ENCODE results near the gene HACD2.
A peak's percentile ranks its signal among the peaks of the same experiment; 100 is the strongest.

The HACD2 gene

DNA sequence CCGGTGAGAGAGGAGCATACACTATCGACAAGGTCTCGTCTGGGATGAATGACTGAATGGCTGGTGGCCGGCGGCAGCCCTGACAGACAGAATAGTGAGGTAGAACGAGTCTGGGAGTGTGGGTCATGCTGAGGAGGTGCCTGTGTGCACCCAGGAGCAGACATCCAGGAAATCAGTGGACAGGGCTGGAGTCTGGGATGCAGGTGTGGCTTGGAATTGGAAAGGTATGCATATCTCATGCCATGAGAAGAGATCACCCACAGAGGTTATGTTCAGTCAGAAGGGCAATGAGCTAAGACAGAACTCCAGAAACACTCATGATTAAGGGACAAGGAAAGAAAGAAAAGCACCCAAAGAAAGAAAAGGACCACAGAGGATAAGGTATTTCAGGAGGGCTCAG, 20.8 kb downstream of the HACD2 start:
- DNase-seq = no peak

DNA sequence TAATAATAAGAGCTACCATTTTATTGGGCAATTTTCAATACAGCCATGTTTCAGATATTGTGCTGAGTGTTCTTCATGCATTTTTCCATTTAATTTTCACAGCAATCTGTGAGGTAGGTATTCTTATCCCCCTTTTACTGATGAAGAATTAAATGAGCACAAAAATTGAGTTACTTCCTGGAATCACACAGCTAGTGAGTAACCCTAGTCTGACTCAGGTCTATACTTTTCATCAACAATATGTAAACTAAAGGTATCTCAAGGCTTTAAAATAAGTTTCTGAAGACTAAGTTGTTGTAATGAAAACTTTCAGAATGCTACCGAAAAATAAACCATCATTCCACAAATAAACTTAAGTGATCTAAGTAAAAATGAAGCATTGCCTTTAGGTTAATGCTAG, 22.3 kb downstream of the HACD2 start:
- DNase-seq = no peak

DNA sequence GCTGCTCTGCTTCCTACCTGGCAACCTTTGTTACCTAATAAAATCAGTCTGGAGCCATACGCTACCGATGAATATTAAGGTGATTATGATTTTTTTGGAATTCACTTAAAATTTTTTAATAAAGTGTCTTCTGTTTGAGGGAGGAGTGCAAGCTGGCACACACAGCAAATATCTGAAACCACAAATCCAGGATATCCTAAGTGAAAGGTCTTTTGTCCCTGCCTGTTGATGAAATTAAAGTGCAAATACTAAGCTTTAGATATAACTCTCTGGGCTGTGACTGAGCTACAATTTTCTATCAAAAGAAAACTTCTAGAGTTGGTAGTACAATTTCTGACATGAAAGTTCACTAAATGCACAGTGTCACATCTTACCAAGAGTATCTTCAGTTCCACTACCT, 23.7 kb downstream of the HACD2 start:
- no peak for DNase-seq

DNA sequence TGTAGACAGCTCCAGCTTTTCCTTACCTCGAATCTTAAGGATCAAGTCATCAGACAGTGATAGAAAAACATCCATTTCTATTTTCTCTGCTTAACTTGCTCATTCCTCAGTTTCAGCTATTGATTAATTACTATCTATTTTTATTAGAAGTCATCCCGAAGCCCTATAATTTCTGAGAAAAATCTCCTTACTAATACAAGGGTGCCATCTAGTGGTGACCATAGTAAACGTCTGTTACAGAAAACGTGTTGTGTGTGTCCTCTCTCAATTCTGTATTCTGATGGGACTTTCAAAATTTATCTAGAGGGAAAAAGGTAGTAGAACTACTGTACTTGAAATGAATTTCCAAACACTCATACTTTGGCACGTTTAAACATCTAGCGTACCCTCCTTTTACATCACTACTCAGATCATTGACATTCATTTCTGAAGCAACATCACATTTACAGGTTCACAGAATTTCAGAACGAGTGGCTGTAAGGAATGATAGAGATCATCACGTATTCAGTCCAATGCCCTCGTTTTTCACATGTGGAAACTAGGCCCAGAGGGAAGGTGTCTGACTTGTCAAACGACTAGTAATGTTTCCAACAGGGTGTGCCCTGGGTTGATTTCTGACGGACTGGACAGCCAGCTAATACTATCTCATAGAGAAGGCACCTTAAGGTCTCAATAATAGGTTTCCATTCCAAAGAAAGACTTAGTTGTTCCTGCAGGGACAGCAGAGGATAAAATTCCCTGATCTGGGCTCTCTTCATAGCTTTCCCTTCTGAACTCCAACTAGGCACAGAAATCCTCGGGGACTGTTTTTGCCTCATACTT, 25.6 kb downstream of the HACD2 start:
- DNase-seq = peak; percentile 29

DNA sequence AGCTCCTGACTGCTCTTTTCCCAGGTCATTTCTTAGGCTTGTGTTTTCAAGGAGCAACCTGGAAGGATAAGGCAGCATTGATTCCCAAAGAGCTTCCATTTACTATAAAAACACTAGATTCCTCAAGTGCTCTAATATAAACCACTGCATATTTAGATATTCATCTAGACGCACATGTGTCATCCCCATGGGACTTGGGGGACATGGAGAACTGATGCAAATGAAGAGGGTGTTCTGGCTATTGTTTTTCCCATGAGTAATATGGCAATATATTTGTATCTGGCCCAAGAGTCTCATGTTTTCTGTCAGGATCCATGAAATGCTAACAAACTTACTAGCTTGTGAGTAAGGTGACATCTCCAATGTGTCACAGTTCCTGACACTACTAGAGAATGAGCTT, 31.3 kb downstream of the HACD2 start:
- DNase-seq = no peak

DNA sequence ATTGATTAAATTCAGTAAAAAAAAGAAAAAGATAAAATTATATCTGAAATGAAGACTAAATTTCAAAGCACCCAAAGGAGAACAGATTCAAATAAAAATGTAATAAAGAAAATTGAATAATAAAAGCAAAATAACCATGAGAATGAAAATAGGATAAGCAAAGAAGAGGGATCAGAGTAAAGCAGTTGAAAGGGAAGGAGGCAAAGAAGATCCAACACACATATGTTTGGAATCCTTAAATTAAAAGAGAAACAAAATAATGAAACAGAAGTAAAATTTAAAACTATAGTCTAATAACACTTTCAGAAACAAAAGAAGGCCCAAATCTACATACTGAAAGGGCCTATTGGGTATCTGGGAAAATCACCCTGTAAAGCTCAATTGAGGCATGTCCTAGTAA, 32.1 kb downstream of the HACD2 start:
- no peak for DNase-seq

DNA sequence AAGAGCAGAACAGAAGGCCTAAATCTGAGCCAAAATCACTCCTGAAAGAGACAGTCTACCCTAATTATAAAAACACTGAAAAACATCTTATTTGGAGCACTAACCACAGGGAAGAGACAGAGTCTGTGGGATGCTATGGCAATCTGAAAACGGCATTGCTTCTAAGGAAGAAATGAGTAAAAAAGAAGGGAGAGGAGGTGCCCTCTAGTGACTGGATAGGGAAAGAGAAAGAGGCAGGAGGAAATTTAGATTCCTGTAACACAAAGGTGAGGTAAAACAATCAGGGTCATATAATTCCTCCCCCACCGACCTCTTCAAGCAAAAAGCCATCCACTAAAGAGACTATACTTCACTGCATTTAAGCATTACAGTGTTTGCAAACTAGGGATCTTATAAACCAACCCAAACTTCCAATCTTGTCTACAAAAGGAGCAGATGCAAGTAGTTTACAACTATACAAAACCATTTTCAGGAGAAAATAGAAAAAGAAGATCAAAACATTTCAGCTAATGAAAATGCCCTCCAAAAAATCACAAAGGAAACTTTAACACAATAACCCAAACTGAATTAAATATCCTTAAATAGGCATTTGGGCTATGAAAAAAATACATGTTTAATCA, 32.6 kb downstream of the HACD2 start:
- no peak for DNase-seq

DNA sequence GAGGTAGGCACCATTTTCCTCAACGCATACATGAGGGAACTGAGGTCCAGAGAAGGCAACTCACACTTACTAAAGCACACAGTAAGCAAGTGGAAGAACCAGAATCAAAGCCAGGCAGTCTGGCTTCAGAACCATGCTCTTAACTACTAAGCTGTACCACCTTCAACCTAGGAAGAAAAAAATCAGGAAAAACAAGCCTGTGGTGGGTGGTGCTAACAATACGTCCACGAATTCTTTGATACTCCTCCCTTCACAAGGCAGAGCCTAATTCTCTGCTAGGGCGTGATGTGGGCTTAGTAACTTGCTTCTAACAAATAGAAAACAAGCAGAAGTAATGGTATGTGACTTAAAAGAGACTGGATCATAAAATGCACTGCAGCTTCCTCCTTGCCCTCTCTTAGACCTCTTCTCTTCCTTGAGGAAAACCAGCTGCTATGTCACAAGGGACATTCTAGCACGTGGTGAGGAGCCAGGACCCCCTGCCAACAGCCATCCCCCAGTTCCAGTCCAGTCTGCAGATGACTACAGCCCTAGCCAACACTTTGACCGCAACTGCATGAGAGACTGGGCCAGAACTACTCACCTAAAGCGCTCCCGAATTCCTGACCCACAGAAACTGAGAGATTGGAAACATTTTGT, 36.9 kb downstream of the HACD2 start:
- no peak for DNase-seq

DNA sequence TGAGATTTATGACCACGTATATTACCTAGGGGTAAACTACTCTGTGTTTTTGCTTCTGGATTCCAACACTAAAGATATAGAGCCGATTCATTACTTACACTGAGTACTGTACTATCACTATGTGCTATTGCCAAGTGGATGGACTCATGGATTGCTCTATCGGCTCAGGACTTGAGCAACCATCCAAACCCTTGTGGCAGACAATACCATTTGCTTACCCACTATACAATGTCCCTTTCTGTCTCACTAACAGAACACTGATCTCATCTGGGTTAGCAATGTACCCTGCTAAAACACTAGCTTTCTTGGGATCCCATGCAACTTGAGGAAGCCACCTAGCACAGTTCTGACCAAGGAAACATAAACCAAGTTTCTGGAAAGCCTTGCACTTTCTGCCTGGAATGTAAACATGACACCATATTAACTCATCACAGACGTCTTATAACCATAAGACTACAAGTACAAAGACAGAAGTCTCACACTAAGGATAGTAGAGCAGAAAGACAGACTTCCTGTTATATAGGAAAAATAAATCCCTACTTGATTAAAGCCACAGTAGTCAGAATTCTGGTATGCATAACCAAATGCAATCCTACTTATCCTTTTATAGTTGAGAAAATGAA, 38.6 kb downstream of the HACD2 start:
- no peak for DNase-seq

DNA sequence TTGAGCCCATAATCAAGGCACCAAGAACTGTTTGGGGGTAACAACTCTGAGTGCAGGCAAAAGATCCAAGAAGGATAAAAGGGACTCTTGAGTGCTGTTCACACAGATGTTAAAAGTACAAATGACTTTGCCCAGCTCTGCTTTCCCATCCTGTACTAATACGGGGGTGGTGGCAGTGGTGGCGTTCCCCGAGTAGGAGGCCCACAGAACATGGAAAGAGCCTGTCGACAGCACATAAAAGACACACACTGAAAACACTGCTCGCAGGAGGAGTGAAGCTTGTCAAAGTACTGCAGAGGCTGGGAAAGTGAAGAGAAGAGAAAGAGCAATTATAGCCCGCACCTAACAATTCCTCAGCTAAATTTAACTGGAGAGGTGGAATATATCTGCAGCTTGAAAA, 40.9 kb downstream of the HACD2 start:
- DNase-seq = no peak

DNA sequence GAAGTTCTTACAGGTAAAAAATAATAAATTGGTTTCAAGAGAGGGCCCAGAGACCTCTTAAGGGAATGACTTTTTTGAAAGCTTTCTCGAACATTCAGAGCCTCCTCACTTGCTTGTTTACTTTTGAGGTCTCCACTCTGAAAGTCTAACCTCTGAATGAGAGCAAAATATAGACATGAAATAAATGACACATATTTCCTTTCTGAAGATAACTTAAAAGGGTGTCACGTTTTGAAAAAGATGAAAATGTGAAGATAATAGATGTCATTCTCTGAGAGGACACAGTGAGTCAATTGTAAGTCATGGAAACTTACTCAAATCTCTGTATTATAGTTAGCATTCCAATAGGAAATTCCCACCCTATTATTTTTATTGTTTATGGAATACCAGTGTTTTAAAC, 44.6 kb downstream of the HACD2 start:
- DNase-seq = no peak

DNA sequence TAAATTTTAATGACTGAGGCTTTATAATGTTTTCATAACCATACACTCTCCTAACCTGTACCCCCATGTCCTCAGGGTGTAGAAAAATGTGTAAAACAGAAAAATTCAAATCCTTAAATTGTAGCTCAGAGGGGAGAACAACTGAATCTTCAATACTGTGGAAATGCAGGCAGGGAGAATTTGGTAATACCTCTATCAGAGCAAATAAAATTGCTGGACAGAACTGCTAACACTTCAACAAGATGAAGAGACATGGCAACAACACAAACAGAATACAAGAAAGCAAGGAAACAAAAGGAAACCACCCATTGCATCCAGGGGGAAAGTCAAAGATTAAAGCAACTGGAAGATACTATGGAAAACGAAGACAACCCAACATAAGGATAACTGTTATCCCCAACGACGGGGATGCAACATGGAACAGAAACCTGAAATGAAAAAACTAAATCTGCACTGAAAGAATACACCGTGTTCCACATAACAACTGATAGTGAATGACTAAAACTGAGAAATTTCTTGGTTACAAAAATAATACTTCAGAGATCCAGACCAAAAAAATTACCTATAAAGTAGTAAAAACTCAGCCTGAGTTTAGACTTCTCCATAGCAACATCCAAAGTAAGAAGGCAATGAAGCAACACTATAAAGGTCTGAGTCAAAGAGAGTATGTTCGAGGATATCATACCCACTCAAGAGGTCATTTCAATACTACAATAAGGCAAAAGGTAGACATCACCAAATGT, 48.5 kb downstream of the HACD2 start:
- no peak for DNase-seq

DNA sequence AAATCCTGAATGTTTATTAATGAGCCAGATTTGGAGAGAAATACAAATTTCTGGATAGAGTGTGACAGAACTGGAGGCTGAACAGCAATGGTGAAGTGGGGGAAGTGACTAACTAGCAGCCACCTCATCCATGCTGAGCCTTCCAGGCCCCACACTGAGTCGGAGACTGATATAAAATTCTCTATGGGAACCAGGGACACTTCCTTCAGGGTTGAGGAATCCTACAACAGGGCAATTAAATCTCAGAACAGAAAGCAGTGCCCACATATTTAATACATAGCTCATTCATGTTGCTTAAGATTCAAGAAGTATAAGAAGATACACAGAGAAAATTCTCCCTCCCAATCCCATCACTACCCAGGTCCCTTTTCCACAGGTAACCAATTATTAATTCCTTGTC, 49.3 kb downstream of the HACD2 start:
- DNase-seq = no peak

DNA sequence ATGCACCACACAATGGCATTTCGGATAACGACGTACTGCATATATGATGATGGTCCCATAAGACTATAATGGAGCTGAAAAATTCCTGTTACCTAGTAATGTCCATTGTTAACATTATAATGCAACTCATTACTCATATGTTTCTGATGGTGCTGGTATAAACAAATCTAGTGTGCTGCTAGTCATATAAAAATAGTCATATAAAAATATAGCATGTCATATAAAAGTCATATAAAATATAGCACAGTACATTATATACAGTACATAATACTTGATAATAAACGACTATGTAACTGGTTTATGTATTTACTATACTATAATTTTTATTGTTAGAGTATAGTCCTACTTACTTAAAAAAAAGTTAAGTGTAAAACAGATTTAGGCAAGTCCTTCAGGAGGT, 50.6 kb downstream of the HACD2 start:
- DNase-seq = no peak

DNA sequence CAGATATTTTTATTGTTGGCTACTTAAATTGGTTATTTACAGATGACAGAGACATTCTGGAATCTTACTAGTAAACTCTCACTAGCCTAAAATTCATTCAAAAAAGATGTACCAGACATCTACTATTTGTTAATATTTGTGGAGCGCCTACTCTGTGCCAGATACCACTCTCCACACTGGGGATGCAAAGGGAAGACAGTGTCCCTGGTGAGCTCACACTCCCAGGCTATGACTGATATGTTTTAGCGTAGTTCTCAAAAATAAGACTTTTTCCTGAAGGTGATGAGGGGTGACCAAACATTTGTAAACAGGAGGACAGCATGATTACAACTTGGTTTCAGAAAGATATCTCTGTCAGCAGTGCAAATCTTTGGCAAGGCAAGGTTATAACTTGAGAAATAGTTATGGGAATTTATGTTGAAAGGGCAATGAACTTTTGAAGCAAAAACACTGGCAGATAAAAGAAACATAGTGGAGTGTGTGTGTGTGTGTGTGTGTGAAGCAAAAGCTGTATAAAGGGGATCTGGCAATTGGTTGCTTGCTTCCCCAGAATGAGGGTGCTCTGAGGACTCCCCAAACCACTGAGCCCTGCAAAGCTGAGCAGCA, 51.2 kb downstream of the HACD2 start:
- DNase-seq = no peak

DNA sequence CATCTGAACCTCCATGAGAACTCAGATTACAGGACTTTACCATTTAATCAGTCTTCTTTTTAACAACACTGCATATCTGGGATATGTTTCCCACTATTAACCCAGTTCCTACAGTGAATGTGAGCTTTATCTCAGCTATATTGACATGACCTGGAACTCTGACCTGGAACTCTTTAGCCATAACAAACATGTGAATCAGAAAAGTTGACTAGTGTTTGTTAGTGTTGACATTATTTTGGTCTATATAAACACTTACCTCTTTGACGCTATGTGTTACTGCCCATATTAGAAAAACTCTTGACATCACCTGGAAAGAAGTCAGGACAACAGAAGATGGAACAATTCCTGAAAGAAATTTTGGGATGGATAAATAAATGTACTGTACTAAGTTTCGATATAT, 56.7 kb downstream of the HACD2 start:
- no peak for DNase-seq

DNA sequence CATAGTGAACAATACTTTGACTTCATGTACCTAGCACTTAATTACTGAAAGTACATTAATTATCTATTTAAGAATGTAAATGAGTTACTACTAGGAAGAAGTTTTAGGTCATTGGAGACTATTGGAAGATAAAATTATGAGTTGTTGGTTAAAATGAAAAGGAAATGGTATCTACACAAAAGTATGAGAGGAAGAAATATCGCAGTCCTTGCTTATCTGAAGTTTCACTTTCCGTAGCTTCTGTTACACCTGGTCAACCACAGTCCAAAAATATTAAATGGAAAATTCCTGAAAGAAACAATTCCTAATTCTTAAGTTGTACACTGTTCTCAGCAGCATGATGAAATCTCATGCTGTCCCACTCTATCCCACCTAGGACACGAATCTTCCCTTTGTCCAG, 57.8 kb downstream of the HACD2 start:
- DNase-seq = no peak

DNA sequence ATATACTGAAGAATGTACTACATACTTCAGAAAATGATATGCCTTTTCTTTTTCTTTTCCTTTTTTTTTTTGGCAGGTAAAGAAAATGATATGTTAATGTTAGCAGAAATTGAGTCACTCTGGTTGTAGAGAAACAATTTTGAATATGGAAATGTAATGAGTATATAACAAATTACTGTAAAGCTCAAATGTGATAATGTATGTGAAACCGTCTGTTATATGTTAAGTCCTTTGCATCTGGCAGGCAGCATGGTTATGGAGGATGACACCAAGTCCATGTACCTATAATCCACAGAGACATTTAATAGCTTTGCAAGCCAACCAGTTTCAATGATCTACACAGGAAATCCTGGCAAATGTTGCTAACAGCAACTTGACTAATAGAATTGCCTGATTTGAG, 58.4 kb downstream of the HACD2 start:
- no peak for DNase-seq

DNA sequence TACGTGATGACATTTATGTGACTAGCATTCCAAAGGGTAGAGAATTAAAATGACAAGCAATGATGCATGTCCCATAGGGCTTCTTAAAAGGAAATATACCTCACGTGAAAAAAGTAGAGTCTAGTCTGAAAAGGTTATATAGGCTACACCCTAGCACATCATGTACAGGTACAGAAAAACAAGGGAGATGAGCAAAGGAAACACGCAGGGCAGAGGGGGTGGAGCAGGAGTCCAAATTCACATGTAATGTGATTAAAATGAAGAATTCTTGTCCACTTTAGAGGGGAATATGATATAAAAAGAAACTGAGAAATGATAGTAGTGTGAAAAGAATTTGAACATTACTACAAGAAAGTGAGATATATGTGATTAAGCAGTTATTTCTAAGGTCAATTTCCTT, 59.4 kb downstream of the HACD2 start:
- no peak for DNase-seq

DNA sequence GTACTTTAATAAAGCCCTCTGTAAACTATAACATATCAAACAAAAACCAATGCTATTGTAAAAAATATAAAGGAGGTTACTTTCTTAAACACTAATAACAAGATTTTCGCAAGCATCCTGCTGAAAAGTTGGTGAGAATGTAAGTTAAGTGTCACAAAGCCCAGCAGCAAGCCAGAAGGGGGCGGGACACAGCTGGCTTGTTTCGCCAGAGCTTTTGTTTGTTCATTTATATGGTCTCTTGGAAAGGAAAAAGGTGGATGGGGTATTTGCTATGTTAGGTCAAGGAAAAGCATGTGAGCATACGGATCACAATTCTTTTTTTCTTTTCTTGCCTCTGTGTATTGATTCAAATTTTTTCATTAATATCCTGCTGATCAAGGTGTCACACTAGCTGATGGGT, 59.9 kb downstream of the HACD2 start:
- DNase-seq = no peak

DNA sequence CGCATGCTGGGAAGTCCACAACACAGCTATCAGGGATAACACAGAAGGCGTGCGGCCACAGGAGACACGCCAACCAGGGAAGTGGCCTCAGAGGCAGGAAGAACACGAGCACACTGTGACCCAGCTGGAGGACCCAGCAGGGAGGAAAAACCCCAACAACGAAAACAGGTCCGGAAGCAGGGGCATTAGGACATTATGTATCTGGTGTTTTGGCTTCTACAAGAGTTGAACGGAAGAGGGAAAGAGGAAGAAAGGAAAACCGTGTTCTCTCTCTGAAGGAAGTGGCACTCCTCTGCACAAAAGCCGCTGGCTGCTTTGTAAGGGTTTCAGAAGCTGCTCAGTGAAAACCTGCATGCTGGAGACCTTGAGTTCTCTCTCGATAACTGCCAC, 61.8 kb downstream of the HACD2 start:
- DNase-seq = no peak

DNA sequence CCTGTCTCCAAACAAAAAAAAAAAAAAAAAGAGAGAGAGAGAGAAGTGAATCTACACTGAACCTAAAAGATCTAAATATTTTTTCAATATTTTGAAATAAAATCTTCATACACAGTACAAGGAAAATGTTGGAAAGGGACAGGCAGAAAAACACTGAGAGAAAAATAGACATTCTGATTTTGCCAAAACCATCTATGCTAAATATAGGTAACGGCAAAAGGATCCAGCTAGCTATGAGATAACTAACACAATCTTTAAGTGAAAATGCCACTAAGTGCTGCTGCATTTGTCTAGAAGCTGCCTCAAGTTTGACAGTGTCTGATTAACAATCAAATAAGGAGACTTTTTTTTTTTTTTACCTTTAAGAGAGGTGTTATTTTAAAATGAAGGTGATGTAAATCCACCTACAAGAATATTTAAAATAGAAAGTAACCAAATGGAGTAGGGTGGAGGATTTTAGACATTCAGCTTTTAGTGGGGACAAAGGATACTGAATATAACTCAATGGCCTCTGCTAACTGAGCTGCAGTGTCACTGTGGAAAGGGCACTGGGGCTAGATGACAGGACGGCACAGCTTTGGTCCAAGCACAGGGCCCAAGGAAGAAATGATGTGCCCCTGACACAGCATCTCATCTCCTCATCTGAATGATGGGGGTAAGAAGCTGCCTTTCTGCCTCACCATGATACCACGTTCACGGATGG, 62.4 kb downstream of the HACD2 start:
- DNase-seq = no peak
